BLaER1 (cell line): ENCODE measurements around the gene CMTM6.

Experiments
- H3K27ac ChIP-seq: shearing (Covaris generic); formaldehyde crosslinking; 2 replicates; pipeline ENCODE4 v1.8.1; 2022
- H3K27me3 ChIP-seq: shearing (Covaris generic); formaldehyde crosslinking; 2 replicates; pipeline ENCODE4 v1.8.1; 2022
- H3K36me3 ChIP-seq: shearing (Covaris generic); formaldehyde crosslinking; 2 replicates; pipeline ENCODE4 v1.8.1; 2022
- H3K4me1 ChIP-seq: shearing (Covaris generic); formaldehyde crosslinking; 2 replicates; pipeline ENCODE4 v1.8.1; 2022
- H3K4me2 ChIP-seq: shearing (Covaris generic); formaldehyde crosslinking; 2 replicates; pipeline ENCODE4 v1.8.1; 2022
- H3K4me3 ChIP-seq: shearing (Covaris generic); formaldehyde crosslinking; 2 replicates; pipeline ENCODE4 v1.8.1; 2022
- H3K9ac ChIP-seq: shearing (Covaris generic); formaldehyde crosslinking; 2 replicates; pipeline ENCODE4 v1.8.1; 2022
- H3K9me3 ChIP-seq: shearing (Covaris generic); formaldehyde crosslinking; 2 replicates; pipeline ENCODE4 v1.8.1; 2022
- H4K20me1 ChIP-seq: shearing (Covaris generic); formaldehyde crosslinking; 2 replicates; pipeline ENCODE4 v1.8.1; 2022
- Cebpa-rat ChIP-seq: shearing (Covaris generic); IDR thresholded peaks from 2 replicates; pipeline ENCODE4 v1.8.1; 2022

Gene CMTM6

GRCh38 chr3:32438596-32439344 is 63.9 kb downstream of the CMTM6 start:
- Histone ChIP-seq H3K4me3 (no peak overlapping the region), H3K9me3 (no peaks in the 10 kb centered on the region), H3K9ac (no peak overlapping the region), H3K4me2 (no peak overlapping the region), H4K20me1 (peaks cover 98% of the 10 kb centered on the region), H3K27me3 (no peaks in the 10 kb centered on the region), H3K27ac (no peak overlapping the region), H3K4me1 (peaks cover 65% of the 10 kb centered on the region), H3K36me3 (peaks cover 62% of the 10 kb centered on the region)
- no peak for TF ChIP-seq Cebpa-rat

- TF ChIP-seq Cebpa-rat = no peak
- Histone ChIP-seq H3K4me1 (peaks cover 72% of the 10 kb centered on the region), H3K4me2 (no peak overlapping the region), H3K9ac (no peak overlapping the region), H3K9me3 (no peaks in the 10 kb centered on the region), H3K4me3 (no peak overlapping the region), H3K27ac (no peak overlapping the region), H3K36me3 (peaks cover 62% of the 10 kb centered on the region), H3K27me3 (no peaks in the 10 kb centered on the region), H4K20me1 (peaks cover 99% of the 10 kb centered on the region)
Measured at GRCh38 chr3:32437896-32438295, 64.8 kb downstream of the CMTM6 start.

DNA sequence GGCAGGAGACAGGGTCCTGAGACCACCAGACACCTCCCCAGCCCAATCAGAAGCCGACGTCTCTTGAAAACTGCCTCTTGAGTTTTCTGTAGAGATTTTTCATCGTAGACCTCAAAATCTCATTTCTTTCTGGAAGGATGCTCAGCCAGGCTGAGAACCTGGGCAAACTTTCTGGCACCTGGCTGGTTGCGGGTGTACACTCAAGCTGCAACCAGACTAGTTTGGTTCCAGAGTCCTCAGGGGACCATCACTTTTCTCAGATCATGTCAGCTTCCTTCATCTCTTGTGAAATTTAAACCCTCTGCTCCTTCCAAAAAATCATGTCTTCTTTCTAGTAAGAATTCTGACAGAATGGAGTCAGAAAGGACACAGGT is 65.8 kb downstream of the CMTM6 start:
- H3K9me3 ChIP-seq = no peaks in the 10 kb centered on the region
- H3K4me2 ChIP-seq = peak overlapping the region; percentile 54
- no peak overlapping the region for H3K4me3 ChIP-seq
- TF ChIP-seq Cebpa-rat = no peak
- peaks cover 83% of the 10 kb centered on the region for H3K4me1 ChIP-seq
- H3K27ac ChIP-seq = 0 out of 2 replicates have a peak overlapping the region, but pooled peaks have one; percentile 7
- peaks cover 60% of the 10 kb centered on the region for H3K36me3 ChIP-seq
- peaks cover 100% of the 10 kb centered on the region for H4K20me1 ChIP-seq
- H3K27me3 ChIP-seq = no peaks in the 10 kb centered on the region
- no peak overlapping the region for H3K9ac ChIP-seq

DNA sequence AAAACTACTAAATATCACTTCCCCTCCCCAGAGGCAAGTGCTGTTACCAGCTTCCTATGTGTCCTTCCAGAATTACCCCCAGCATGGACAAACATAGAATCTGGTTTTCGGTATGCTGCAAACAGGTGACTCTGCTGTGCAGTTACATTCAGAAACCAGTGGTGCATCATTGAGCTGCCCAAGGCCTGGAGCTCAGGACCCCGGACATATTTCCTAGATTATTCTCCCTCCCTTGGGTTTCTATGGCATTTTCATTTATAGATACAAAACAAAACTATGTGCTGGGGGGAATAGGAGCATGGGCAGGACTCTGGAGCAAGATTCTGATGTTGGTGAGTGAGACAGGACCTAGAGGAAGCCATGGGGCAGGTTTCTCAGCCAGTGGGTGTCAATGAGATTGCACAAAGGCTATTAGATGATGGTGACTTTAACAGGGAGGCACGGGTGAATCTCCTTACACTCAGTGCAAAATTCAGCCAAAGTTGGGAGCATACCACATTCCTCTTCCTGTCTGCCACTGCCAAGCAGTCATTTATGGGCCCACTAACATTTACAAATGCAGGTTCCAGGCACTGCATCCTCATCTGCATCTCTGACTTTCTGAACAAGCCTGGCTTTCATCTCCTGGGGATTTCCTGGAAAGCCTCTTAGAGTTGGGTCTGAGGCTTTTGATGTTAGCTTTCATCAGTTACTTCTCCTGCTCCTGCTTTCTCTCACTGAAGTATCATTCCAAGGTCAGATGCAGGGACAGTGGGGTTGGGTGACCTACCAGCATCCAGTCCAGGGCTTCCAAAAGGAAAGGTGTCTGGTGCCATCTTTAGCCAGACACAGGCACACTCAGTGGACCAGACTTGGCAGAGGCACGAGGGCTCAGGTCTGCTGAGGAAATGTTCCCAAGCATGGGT is 66.5 kb downstream of the CMTM6 start:
- no peaks in the 10 kb centered on the region for H3K9me3 ChIP-seq
- no peak for TF ChIP-seq Cebpa-rat
- 0 out of 2 replicates have a peak overlapping the region, but pooled peaks have one; percentile 7 for H3K27ac ChIP-seq
- H3K4me1 ChIP-seq = peaks cover 83% of the 10 kb centered on the region
- no peak overlapping the region for H3K4me3 ChIP-seq
- H3K4me2 ChIP-seq = peak overlapping the region; percentile 54
- no peaks in the 10 kb centered on the region for H3K27me3 ChIP-seq
- peaks cover 60% of the 10 kb centered on the region for H3K36me3 ChIP-seq
- H4K20me1 ChIP-seq = peaks cover 100% of the 10 kb centered on the region
- no peak overlapping the region for H3K9ac ChIP-seq

DNA sequence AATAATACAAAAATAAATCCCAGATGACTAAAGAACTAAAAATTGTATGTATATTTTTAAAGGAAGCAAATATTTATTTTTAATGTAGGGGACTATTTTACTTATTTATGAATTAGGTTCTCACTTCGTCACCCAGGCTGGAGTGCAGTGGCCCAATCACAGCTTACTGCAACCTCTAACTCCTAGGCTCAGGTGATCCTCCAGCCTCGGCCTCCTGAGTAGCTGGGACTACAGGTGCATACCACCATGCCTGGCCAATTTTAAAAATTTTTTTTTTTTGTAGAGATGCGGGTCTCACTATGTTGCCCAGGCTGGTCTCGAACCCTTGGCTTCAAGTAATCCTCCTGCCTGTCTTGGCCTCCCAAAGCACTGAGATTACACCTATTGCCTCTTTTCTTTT is 68.4 kb downstream of the CMTM6 start:
- no peak for TF ChIP-seq Cebpa-rat
- peaks cover 100% of the 10 kb centered on the region for H4K20me1 ChIP-seq
- no peaks in the 10 kb centered on the region for H3K9me3 ChIP-seq
- peaks cover 49% of the 10 kb centered on the region for H3K36me3 ChIP-seq
- H3K4me3 ChIP-seq = no peak overlapping the region
- no peaks in the 10 kb centered on the region for H3K27me3 ChIP-seq
- peaks cover 71% of the 10 kb centered on the region for H3K4me1 ChIP-seq
- no peak overlapping the region for H3K9ac ChIP-seq
- H3K27ac ChIP-seq = no peak overlapping the region
- H3K4me2 ChIP-seq = no peak overlapping the region

DNA sequence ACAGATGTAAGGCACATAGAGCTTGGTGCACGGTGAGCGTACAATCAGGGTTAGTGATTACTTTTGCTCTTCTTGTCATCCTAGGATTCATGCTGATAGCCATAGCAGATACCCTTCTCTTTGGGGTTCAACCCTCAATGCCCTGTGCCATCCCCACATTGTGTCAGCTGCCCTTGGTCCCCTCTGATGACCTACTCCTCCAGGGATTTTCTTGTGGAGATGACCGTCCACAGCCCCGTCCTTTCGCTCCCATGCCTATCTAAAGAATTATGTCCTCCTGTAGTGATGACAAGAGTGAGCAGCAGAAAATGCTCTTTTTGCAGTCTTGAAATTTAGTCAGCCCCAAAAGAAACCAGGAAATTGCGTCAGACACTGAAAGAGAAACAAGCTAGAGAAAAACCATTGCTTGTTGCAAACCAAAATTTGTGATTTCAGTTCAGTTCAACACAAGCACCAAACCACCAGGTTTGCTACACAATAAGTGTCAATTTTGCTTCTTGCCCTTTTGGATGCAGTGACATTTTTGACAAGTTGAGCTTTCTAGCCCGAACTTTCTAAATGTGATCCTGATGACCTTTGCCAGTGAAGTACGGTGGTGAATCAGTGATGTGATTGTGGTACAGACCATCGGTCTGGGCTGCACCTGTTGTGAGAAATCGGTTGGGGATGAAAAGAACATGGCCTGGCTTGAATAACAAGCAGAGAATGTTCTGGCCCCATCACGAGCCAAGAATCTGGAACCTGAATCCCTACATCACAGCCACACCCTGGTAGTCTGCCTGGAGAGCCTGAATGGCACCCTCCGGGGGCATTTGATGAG is 69.7 kb downstream of the CMTM6 start:
- Histone ChIP-seq H3K9ac (no peak overlapping the region), H3K9me3 (no peaks in the 10 kb centered on the region), H4K20me1 (peaks cover 100% of the 10 kb centered on the region), H3K4me3 (no peak overlapping the region), H3K4me2 (peak overlapping the region; percentile 33), H3K4me1 (peaks cover 75% of the 10 kb centered on the region), H3K27ac (peak overlapping the region; percentile 2; the same call in 1 of the 2 replicates), H3K27me3 (no peaks in the 10 kb centered on the region), H3K36me3 (peaks cover 41% of the 10 kb centered on the region)
- TF ChIP-seq Cebpa-rat = 0 out of 2 replicates have a peak, but pooled peaks have one; percentile 10

GRCh38 chr3:32432045-32432710 is 70.5 kb downstream of the CMTM6 start:
- Histone ChIP-seq H3K36me3 (peaks cover 41% of the 10 kb centered on the region), H3K27me3 (no peaks in the 10 kb centered on the region), H3K4me2 (peak overlapping the region; percentile 33), H3K4me1 (peaks cover 78% of the 10 kb centered on the region), H3K27ac (peak overlapping the region; percentile 25; the same call in 1 of the 2 replicates), H3K9me3 (no peaks in the 10 kb centered on the region), H3K9ac (no peak overlapping the region), H4K20me1 (peaks cover 100% of the 10 kb centered on the region), H3K4me3 (no peak overlapping the region)
- no peak for TF ChIP-seq Cebpa-rat

DNA sequence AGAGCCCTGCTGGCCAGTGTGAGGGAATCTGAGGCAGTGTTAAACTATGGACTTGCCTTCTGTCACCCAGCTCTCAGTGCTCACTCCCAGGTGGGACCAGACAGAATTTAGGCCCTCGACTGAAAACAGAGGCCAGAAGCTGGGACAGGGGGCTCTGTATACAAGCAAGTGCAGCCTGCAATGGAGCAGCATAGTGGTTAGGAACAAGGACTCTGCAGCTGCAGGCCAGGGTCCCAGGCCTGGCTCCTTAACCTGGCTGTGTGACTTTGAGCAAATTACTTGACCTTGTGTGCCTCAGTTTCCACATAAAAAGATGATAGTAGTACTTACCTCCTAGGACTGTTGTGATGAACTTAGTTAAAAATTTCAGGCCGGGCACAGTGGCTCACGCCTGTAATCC is 71.2 kb downstream of the CMTM6 start:
- H3K9ac ChIP-seq = no peak overlapping the region
- TF ChIP-seq Cebpa-rat = no peak
- H3K9me3 ChIP-seq = no peaks in the 10 kb centered on the region
- peaks cover 73% of the 10 kb centered on the region for H3K4me1 ChIP-seq
- H3K36me3 ChIP-seq = peaks cover 41% of the 10 kb centered on the region
- peak overlapping the region; percentile 25; the same call in 1 of the 2 replicates for H3K27ac ChIP-seq
- H4K20me1 ChIP-seq = peaks cover 100% of the 10 kb centered on the region
- H3K27me3 ChIP-seq = no peaks in the 10 kb centered on the region
- no peak overlapping the region for H3K4me2 ChIP-seq
- no peak overlapping the region for H3K4me3 ChIP-seq
